IMR-90 (cell line): ENCODE measurements around the gene CERK. TPM values are rescaled to one million over a fixed set of nuclear protein-coding genes. Genes with fewer than 3 reads are reported as not detected.

Experiments used
- ATAC-seq: fragments of 200-7000 bp; cut with Tn5 transposase; 2 replicates; pipeline ENCODE4 v1.9.1; 2020; ENCODE audit warnings: low read depth, mild to moderate bottlenecking, moderate library complexity
- BruUV-seq: library from RNA; stranded (reverse); fragments of 400-500 nt; replicated peaks from 2 replicates; lab custom pipeline; 2021; lab: Mats Ljungman, UMichigan
- CTCF ChIA-PET: fragments of 300-600 bp; formaldehyde crosslinking; extraction: SDS; loops from one replicate; lab custom pipeline; 2021; ENCODE audit warnings: antibody characterized with exemption; lab: Yijun Ruan, JAX
- POLR2A ChIA-PET: fragments of 300-600 bp; sonication (Branson Sonifier 250); formaldehyde crosslinking; loops from one replicate; lab custom pipeline; 2022; ENCODE audit warnings: antibody characterized with exemption; ENCODE audit not compliant: unreplicated experiment; lab: Charles Lee
- DNase-seq: peaks from one replicate; pipeline ENCODE4 v3.0.0; 2013
- H2AFZ ChIP-seq: replicated peaks from 2 replicates; pipeline ENCODE3; 2013; ENCODE audit warnings: low read length, mild to moderate bottlenecking; ENCODE audit not compliant: poor library complexity
- H2AK5ac ChIP-seq: 2 replicates; pipeline ENCODE4 v1.6.1; 2013; ENCODE audit warnings: low read depth, low read length, inconsistent platforms
- H2AK9ac ChIP-seq: replicated peaks from 2 replicates; pipeline ENCODE3; 2013; ENCODE audit warnings: mild to moderate bottlenecking, low read depth, low read length, moderate library complexity; ENCODE audit not compliant: poor library complexity
- H2BK120ac ChIP-seq: 2 replicates; pipeline ENCODE4 v1.6.1; 2013; ENCODE audit warnings: low read depth, low read length, inconsistent platforms
- H2BK15ac ChIP-seq: 3 replicates; pipeline ENCODE4 v1.6.1; 2013; ENCODE audit warnings: low read depth, low read length, inconsistent platforms
- H2BK20ac ChIP-seq: 2 replicates; pipeline ENCODE4 v1.6.1; 2013; ENCODE audit warnings: low read depth, mild to moderate bottlenecking, inconsistent platforms, low read length, moderate library complexity
- H2BK5ac ChIP-seq: 2 replicates; pipeline ENCODE4 v1.6.1; 2013; ENCODE audit warnings: mild to moderate bottlenecking, low read depth, low read length, inconsistent platforms; ENCODE audit not compliant: poor library complexity, severe bottlenecking
- H3K14ac ChIP-seq: replicated peaks from 2 replicates; pipeline ENCODE4 v1.6.1; 2013; ENCODE audit warnings: low read depth, low read length, inconsistent platforms
- H3K18ac ChIP-seq: 2 replicates; pipeline ENCODE4 v1.6.1; 2013; ENCODE audit warnings: low read depth, low read length, control low read depth
- H3K23ac ChIP-seq: 2 replicates; pipeline ENCODE4 v1.6.1; 2013; ENCODE audit warnings: low read depth, low read length, inconsistent platforms
- H3K27ac ChIP-seq: 2 replicates; pipeline ENCODE4 v1.5.1; 2013; ENCODE audit warnings: mild to moderate bottlenecking, control low read depth, low read length; ENCODE audit not compliant: insufficient read depth
- H3K27me3 ChIP-seq: 2 replicates; pipeline ENCODE4 v1.6.1; 2013; ENCODE audit warnings: low read length; ENCODE audit not compliant: control insufficient read depth, insufficient read depth
- H3K36me3 ChIP-seq: 2 replicates; pipeline ENCODE4 v1.6.1; 2013; ENCODE audit warnings: low read length, mixed read lengths; ENCODE audit not compliant: control insufficient read depth, insufficient read depth
- H3K4ac ChIP-seq: 2 replicates; pipeline ENCODE4 v1.6.1; 2013; ENCODE audit warnings: low read depth, low read length, inconsistent platforms
- H3K4me1 ChIP-seq: 2 replicates; pipeline ENCODE4 v1.6.1; 2013; ENCODE audit warnings: low read length, mixed read lengths; ENCODE audit not compliant: control insufficient read depth, insufficient read depth
- H3K4me2 ChIP-seq: 2 replicates; pipeline ENCODE4 v1.6.1; 2013; ENCODE audit warnings: low read depth, mild to moderate bottlenecking, control low read depth, low read length, moderate library complexity
- H3K4me3 ChIP-seq: 2 replicates; pipeline ENCODE4 v1.5.1; 2013; ENCODE audit warnings: low read depth, mild to moderate bottlenecking, control low read depth, low read length, moderate library complexity; ENCODE audit not compliant: insufficient read depth
- H3K56ac ChIP-seq: 2 replicates; pipeline ENCODE4 v1.6.1; 2013; ENCODE audit warnings: low read length, inconsistent platforms; ENCODE audit not compliant: insufficient read depth; ENCODE audit errors: extremely low read depth
- H3K79me1 ChIP-seq, 2 experiments: 2 replicates each; pipeline ENCODE4 v1.6.1; 2013; ENCODE audit warnings: low read length in 2 of 2, inconsistent platforms in 1 of 2, low read depth in 1 of 2
- H3K9ac ChIP-seq: 2 replicates; pipeline ENCODE4 v1.6.1; 2013; ENCODE audit warnings: low read depth, low read length, control low read depth
- H3K9me1 ChIP-seq: 2 replicates; pipeline ENCODE4 v1.6.1; 2013; ENCODE audit warnings: low read length, inconsistent platforms; ENCODE audit not compliant: insufficient read depth
- H3K9me3 ChIP-seq: 2 replicates; pipeline ENCODE4 v1.6.1; 2013; ENCODE audit warnings: low read length; ENCODE audit not compliant: control insufficient read depth, insufficient read depth
- H4K20me1 ChIP-seq: 2 replicates; pipeline ENCODE4 v1.6.1; 2013; ENCODE audit warnings: low read length, inconsistent platforms; ENCODE audit not compliant: insufficient read depth
- H4K5ac ChIP-seq: 2 replicates; pipeline ENCODE4 v1.6.1; 2013; ENCODE audit warnings: mild to moderate bottlenecking, low read depth, low read length, control low read depth
- H4K8ac ChIP-seq, 2 experiments: 2 replicates each; pipeline ENCODE4 v1.6.1; 2013; ENCODE audit warnings: low read depth in 2 of 2, low read length in 2 of 2, control low read depth in 1 of 2, inconsistent platforms in 1 of 2
- H4K91ac ChIP-seq: 2 replicates; pipeline ENCODE4 v1.6.1; 2013; ENCODE audit warnings: low read depth, low read length, inconsistent platforms; ENCODE audit not compliant: insufficient read depth
- BHLHE40 ChIP-seq: fragments of 150-350 bp; IDR thresholded peaks from 2 replicates; pipeline ENCODE4 v1.6.1; 2016; ENCODE audit warnings: mild to moderate bottlenecking, low read depth, low read length
- CEBPB ChIP-seq: IDR thresholded peaks from 2 replicates; pipeline ENCODE4 v1.6.1; 2012; ENCODE audit warnings: low read depth, low read length, improper control_type of control experiment
- CTCF ChIP-seq: conservative IDR thresholded peaks from 2 replicates; pipeline ENCODE4 v1.5.1; 2012; ENCODE audit warnings: mild to moderate bottlenecking, low read depth, low read length, improper control_type of control experiment
- FOS ChIP-seq: fragments of 150-350 bp; IDR thresholded peaks from 2 replicates; pipeline ENCODE4 v1.6.1; 2016; ENCODE audit warnings: low read depth, low read length
- MAFK ChIP-seq: IDR thresholded peaks from 2 replicates; pipeline ENCODE4 v1.6.1; 2012; ENCODE audit warnings: low read depth, low read length, improper control_type of control experiment
- MAZ ChIP-seq: IDR thresholded peaks from 2 replicates; pipeline ENCODE4 v1.6.1; 2012; ENCODE audit warnings: low read depth, mild to moderate bottlenecking, low read length, improper control_type of control experiment, moderate library complexity, borderline replicate concordance
- MXI1 ChIP-seq: IDR thresholded peaks from 2 replicates; pipeline ENCODE4 v1.6.1; 2012; ENCODE audit warnings: low read depth, mild to moderate bottlenecking, low read length, moderate library complexity, borderline replicate concordance
- NFE2L2 ChIP-seq: fragments of 150-350 bp; IDR thresholded peaks from 2 replicates; pipeline ENCODE4 v1.6.1; 2016; ENCODE audit warnings: low read depth, mild to moderate bottlenecking, low read length
- POLR2A ChIP-seq: IDR thresholded peaks from 2 replicates; pipeline ENCODE4 v1.6.1; 2012; ENCODE audit warnings: mild to moderate bottlenecking, low read depth, low read length
- RAD21 ChIP-seq: IDR thresholded peaks from 2 replicates; pipeline ENCODE4 v1.6.1; 2012; ENCODE audit warnings: low read length, improper control_type of control experiment
- RCOR1 ChIP-seq: IDR thresholded peaks from 2 replicates; pipeline ENCODE4 v1.6.1; 2012; ENCODE audit warnings: mild to moderate bottlenecking, low read length, improper control_type of control experiment; ENCODE audit not compliant: insufficient replicate concordance
- RFX5 ChIP-seq: IDR thresholded peaks from 2 replicates; pipeline ENCODE4 v1.8.0; 2012; ENCODE audit warnings: low read depth, mild to moderate bottlenecking, low read length, moderate library complexity
- SMC3 ChIP-seq: fragments of 150-350 bp; IDR thresholded peaks from 2 replicates; pipeline ENCODE4 v1.6.1; 2016; ENCODE audit warnings: low read depth, mild to moderate bottlenecking, antibody characterized with exemption, low read length, moderate library complexity
- WGBS, 2 experiments: methylation state at CpG; one replicate each; pipeline versions ENCODE4 v1.1.5 to v1.1.7; 2013; ENCODE audit warnings: missing lambda C conversion rate in 2 of 2; ENCODE audit not compliant: insufficient read length in 1 of 2; ENCODE audit errors: extremely low coverage in 2 of 2; 5-methylcytosine and 5-hydroxymethylcytosine counted together
- dilution Hi-C: fragments of 300-500 bp; cut with HindIII; formaldehyde crosslinking; loops from one replicate; pipeline ENCODE4 v1.14.3; 2018; ENCODE audit warnings: low sequenced_read_pairs; ENCODE audit not compliant: unreplicated experiment
- in situ Hi-C: fragments of 300-500 bp; cut with MboI; formaldehyde crosslinking; loops from 3 replicates; pipeline ENCODE4 v1.14.3; 2019; ENCODE audit warnings: low sequenced_read_pairs, inconsistent platforms, mixed read lengths
- intact Hi-C: fragments of 100-400 bp; cut with micrococcal nuclease; formaldehyde crosslinking; loops from 2 replicates; pipeline ENCODE4 v1.10.0; 2022
- polyA plus RNA-seq, 3 experiments: library from polyadenylated mRNA; depleted of rRNA; stranded (reverse); fragments of >200 nt; gene quantifications; 2 replicates each; pipeline ENCODE4 v1.2.3, GENCODE V29; 2012; ENCODE audit warnings: low replicate concordance in 1 of 3
- total RNA-seq: library from RNA; depleted of rRNA; stranded (reverse); fragments of >200 nt; gene quantifications from 2 replicates; pipeline ENCODE4 v1.2.3, GENCODE V29; 2012
- TF ChIP-seq, protein P1 (sequence below): fragments of 150-350 bp; IDR thresholded peaks from 2 replicates; pipeline ENCODE4 v1.6.1; 2017; ENCODE audit warnings: mild to moderate bottlenecking, antibody characterized with exemption, low read length, low read depth
- TF ChIP-seq, protein P2 (sequence below): fragments of 150-350 bp; IDR thresholded peaks from 2 replicates; pipeline ENCODE4 v1.6.1; 2016; ENCODE audit warnings: low read depth, mild to moderate bottlenecking, low read length, moderate library complexity, borderline replicate concordance

CERK gene
- total and polyA plus RNA-seq, 2 of the 4 experiments (the other 2 are of a cell fraction), result 25.3 to 38.7 TPM

DNA sequence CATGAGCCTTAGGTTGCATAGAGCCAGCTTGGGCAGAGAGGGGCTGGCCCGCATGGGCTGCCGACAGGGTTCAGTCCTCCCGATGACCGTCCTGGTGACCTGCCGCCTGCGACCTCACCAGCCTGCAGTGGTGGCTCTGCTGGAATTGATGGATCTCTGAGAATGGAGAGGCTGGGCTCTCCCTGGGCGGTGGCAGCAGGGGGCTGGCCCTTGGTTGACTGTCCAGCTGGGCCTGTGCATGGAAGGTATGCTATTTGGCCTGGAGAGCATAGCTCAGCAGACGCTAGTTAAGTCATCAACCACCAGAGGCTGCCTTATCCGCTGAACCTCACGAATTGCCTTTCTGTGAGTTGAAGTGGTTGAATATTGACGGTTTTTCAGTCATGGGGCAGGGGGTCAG lies 98.2 kb downstream of the CERK start:
- H3K18ac ChIP-seq, result no peak overlapping the region; the same call in 1 of the 2 replicates
- in situ Hi-C loops, result no loop called here
- no peak overlapping the region for H2AFZ ChIP-seq
- dilution Hi-C loops, result no loop called here
- H3K4me3 ChIP-seq, result no peak overlapping the region
- intact Hi-C loops, result loop anchor here (5.0 kb wide), 1 partner anchor 63 kb away; no protein-coding TSS in a partner anchor
- H3K4me2 ChIP-seq, result no peak overlapping the region
- TF ChIP-seq MAFK, result no peak
- TF ChIP-seq RCOR1, result no peak
- no peak for TF ChIP-seq FOS
- TF ChIP-seq BHLHE40, result no peak
- no peak for TF ChIP-seq CTCF
- TF ChIP-seq, protein P1, sequence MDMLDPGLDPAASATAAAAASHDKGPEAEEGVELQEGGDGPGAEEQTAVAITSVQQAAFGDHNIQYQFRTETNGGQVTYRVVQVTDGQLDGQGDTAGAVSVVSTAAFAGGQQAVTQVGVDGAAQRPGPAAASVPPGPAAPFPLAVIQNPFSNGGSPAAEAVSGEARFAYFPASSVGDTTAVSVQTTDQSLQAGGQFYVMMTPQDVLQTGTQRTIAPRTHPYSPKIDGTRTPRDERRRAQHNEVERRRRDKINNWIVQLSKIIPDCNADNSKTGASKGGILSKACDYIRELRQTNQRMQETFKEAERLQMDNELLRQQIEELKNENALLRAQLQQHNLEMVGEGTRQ, result no peak
- TF ChIP-seq MAZ, result no peak
- no peak for TF ChIP-seq POLR2A
- TF ChIP-seq MXI1, result no peak
- no peak for TF ChIP-seq CEBPB
- TF ChIP-seq RFX5, result no peak
- TF ChIP-seq SMC3, result no peak
- TF ChIP-seq, protein P2, sequence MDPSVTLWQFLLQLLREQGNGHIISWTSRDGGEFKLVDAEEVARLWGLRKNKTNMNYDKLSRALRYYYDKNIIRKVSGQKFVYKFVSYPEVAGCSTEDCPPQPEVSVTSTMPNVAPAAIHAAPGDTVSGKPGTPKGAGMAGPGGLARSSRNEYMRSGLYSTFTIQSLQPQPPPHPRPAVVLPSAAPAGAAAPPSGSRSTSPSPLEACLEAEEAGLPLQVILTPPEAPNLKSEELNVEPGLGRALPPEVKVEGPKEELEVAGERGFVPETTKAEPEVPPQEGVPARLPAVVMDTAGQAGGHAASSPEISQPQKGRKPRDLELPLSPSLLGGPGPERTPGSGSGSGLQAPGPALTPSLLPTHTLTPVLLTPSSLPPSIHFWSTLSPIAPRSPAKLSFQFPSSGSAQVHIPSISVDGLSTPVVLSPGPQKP, result no peak
- TF ChIP-seq RAD21, result no peak
- TF ChIP-seq NFE2L2, result no peak
- ChIA-PET POLR2A (no interaction called here), CTCF (no interaction called here)
- H3K36me3 ChIP-seq, result no peaks in the 10 kb centered on the region; the same call in 1 of the 2 replicates
- 87% methylated on average over 7 of the region's 11 CpGs; no CpG with 5 or more reads in 1 of the 2 experiments for WGBS, 2 experiments
- H3K56ac ChIP-seq, result no peak overlapping the region
- DNase-seq, result peak; percentile 7
- H2BK20ac ChIP-seq, result peak overlapping the region; percentile 23; the same call in 1 of the 2 replicates
- no peak overlapping the region for H2AK5ac ChIP-seq
- H3K4ac ChIP-seq, result no peak overlapping the region
- H3K9me3 ChIP-seq, result no peaks in the 10 kb centered on the region
- BruUV-seq, result no TSS peak
- peaks cover 9% of the 10 kb centered on the region; the same call in 1 of the 2 replicates for H4K20me1 ChIP-seq
- H2BK5ac ChIP-seq, result no peak overlapping the region
- H3K79me1 ChIP-seq, result peaks cover 0 to 3% of the 10 kb centered on the region in 2 experiments; a peak in 2 of 4 replicates
- H3K27ac ChIP-seq, result no peak overlapping the region
- H2AK9ac ChIP-seq, result no peak overlapping the region
- no peak overlapping the region for H3K14ac ChIP-seq
- H4K91ac ChIP-seq, result no peak overlapping the region
- peaks cover 3% of the 10 kb centered on the region; the same call in 1 of the 2 replicates for H3K9me1 ChIP-seq
- H3K4me1 ChIP-seq, result peaks cover 10% of the 10 kb centered on the region
- H4K5ac ChIP-seq, result no peak overlapping the region
- H2BK15ac ChIP-seq, result no peak overlapping the region
- no peak overlapping the region for H4K8ac ChIP-seq
- H3K27me3 ChIP-seq, result no peaks in the 10 kb centered on the region
- no peak overlapping the region for H3K23ac ChIP-seq
- peak; percentile 48 for ATAC-seq
- no peak overlapping the region for H3K9ac ChIP-seq
- no peak overlapping the region for H2BK120ac ChIP-seq
